NCI-H1048 (cell line): ENCODE measurements around the gene SLC37A1.

Experiments used
- DNase-seq: peaks from one replicate; lab custom pipeline; 2025; lab: John Stamatoyannopoulos, UW

SLC37A1 gene

GRCh38 chr21:42562816-42563215, 49.2 kb downstream of the SLC37A1 start:
- DNase-seq: no peak

GRCh38 chr21:42563261-42563660, 49.6 kb downstream of the SLC37A1 start:
- no peak for DNase-seq

GRCh38 chr21:42563686-42564085, 50.0 kb downstream of the SLC37A1 start:
- no peak for DNase-seq

GRCh38 chr21:42564561-42564971, 50.9 kb downstream of the SLC37A1 start:
- no peak for DNase-seq

- no peak for DNase-seq
Measured at GRCh38 chr21:42565206-42565810, 51.7 kb downstream of the SLC37A1 start.

GRCh38 chr21:42565886-42566523, 52.4 kb downstream of the SLC37A1 start:
- no peak for DNase-seq

GRCh38 chr21:42566524-42567213, 53.0 kb downstream of the SLC37A1 start:
- no peak for DNase-seq

GRCh38 chr21:42567214-42567555, 53.5 kb downstream of the SLC37A1 start:
- DNase-seq: no peak

GRCh38 chr21:42567861-42568260, 54.2 kb downstream of the SLC37A1 start:
- DNase-seq: no peak

- no peak for DNase-seq
Measured at GRCh38 chr21:42568376-42568775, 54.7 kb downstream of the SLC37A1 start.

- DNase-seq: no peak
Measured at GRCh38 chr21:42568866-42569731, 55.4 kb downstream of the SLC37A1 start.

GRCh38 chr21:42569732-42570301, 56.2 kb downstream of the SLC37A1 start:
- no peak for DNase-seq

- DNase-seq: no peak
Measured at GRCh38 chr21:42570362-42570761, 56.7 kb downstream of the SLC37A1 start.

- DNase-seq: no peak
Measured at GRCh38 chr21:42570841-42571387, 57.3 kb downstream of the SLC37A1 start.

GRCh38 chr21:42571391-42572150, 57.9 kb downstream of the SLC37A1 start:
- no peak for DNase-seq

- DNase-seq: no peak
Measured at GRCh38 chr21:42572906-42573495, 59.3 kb downstream of the SLC37A1 start.

- DNase-seq: no peak
Measured at GRCh38 chr21:42574234-42575027, 60.8 kb downstream of the SLC37A1 start.

- no peak for DNase-seq
Measured at GRCh38 chr21:42575111-42575510, 61.5 kb downstream of the SLC37A1 start.

- DNase-seq: no peak
Measured at GRCh38 chr21:42576639-42577038, 63.0 kb downstream of the SLC37A1 start.

GRCh38 chr21:42578034-42578433, 64.4 kb downstream of the SLC37A1 start:
- DNase-seq: no peak
